HL-60 (cell line): ENCODE results near the gene THG1L.
"Not testable (repeated sequence)": the region's sequence is repeated elsewhere in the genome, so short reads cannot be mapped to it uniquely, and the experiment has no call there.

Source experiments
- POLR2AphosphoS5 ChIP-seq: IDR thresholded peaks from 2 replicates; pipeline ENCODE4 v1.6.1; 2012; ENCODE audit warnings: low read depth
- TF ChIP-seq, protein P1 (sequence below): IDR thresholded peaks from one replicate; pipeline ENCODE4 v1.5.1; 2011; ENCODE audit warnings: low read length, control low read depth, inconsistent platforms; ENCODE audit not compliant: insufficient read depth
- TF ChIP-seq, protein P2 (sequence below): IDR thresholded peaks from 2 replicates; pipeline ENCODE4 v1.6.1; 2012; ENCODE audit warnings: low read depth; ENCODE audit not compliant: insufficient replicate concordance

DNA sequence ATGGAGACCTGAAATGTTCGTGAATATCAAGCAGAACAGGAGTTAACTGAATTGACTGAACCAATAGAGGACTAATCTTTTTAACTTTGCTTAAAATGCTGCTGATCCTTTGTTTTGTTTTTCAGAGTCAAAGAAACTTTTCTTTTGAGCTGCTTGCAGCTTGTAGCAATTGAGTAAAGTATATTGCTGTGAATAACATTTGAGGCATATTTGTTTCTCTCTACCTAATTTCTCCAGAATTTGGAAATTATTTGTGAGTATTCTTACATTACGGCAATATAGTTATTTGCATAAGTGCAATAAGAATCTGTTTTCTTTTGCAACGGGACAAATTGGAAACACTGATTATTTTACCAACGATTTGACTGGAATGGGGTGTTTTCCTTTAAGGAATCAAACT lies 32.5 kb upstream of the THG1L start:
- TF ChIP-seq, protein P1, sequence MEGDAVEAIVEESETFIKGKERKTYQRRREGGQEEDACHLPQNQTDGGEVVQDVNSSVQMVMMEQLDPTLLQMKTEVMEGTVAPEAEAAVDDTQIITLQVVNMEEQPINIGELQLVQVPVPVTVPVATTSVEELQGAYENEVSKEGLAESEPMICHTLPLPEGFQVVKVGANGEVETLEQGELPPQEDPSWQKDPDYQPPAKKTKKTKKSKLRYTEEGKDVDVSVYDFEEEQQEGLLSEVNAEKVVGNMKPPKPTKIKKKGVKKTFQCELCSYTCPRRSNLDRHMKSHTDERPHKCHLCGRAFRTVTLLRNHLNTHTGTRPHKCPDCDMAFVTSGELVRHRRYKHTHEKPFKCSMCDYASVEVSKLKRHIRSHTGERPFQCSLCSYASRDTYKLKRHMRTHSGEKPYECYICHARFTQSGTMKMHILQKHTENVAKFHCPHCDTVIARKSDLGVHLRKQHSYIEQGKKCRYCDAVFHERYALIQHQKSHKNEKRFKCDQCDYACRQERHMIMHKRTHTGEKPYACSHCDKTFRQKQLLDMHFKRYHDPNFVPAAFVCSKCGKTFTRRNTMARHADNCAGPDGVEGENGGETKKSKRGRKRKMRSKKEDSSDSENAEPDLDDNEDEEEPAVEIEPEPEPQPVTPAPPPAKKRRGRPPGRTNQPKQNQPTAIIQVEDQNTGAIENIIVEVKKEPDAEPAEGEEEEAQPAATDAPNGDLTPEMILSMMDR = not testable (repeated sequence)
- TF ChIP-seq POLR2AphosphoS5 = not testable (repeated sequence)
- TF ChIP-seq, protein P2, sequence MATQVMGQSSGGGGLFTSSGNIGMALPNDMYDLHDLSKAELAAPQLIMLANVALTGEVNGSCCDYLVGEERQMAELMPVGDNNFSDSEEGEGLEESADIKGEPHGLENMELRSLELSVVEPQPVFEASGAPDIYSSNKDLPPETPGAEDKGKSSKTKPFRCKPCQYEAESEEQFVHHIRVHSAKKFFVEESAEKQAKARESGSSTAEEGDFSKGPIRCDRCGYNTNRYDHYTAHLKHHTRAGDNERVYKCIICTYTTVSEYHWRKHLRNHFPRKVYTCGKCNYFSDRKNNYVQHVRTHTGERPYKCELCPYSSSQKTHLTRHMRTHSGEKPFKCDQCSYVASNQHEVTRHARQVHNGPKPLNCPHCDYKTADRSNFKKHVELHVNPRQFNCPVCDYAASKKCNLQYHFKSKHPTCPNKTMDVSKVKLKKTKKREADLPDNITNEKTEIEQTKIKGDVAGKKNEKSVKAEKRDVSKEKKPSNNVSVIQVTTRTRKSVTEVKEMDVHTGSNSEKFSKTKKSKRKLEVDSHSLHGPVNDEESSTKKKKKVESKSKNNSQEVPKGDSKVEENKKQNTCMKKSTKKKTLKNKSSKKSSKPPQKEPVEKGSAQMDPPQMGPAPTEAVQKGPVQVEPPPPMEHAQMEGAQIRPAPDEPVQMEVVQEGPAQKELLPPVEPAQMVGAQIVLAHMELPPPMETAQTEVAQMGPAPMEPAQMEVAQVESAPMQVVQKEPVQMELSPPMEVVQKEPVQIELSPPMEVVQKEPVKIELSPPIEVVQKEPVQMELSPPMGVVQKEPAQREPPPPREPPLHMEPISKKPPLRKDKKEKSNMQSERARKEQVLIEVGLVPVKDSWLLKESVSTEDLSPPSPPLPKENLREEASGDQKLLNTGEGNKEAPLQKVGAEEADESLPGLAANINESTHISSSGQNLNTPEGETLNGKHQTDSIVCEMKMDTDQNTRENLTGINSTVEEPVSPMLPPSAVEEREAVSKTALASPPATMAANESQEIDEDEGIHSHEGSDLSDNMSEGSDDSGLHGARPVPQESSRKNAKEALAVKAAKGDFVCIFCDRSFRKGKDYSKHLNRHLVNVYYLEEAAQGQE = not testable (repeated sequence)
